Neural crest cell (in vitro differentiated cells): Measurements from ENCODE around the gene MORC2. TPM values are rescaled to one million over a fixed set of nuclear protein-coding genes. Genes with fewer than 3 reads are reported as not detected.

Experiments used
- DNase-seq: peaks from one replicate; pipeline ENCODE4 v3.0.0; 2021; ENCODE audit warnings: low read depth, mixed read lengths, low spot score
- H3K27ac Mint-ChIP-seq: one replicate; pipeline ENCODE4 v1.8.0; 2021; ENCODE audit warnings: mild to moderate bottlenecking, mixed read lengths; ENCODE audit not compliant: unreplicated experiment
- H3K27me3 Mint-ChIP-seq: 2 replicates; pipeline ENCODE4 v1.8.0; 2021; ENCODE audit warnings: low read depth, mild to moderate bottlenecking, mixed read lengths
- H3K36me3 Mint-ChIP-seq: 2 replicates; pipeline ENCODE4 v1.8.0; 2021; ENCODE audit warnings: low read depth, mild to moderate bottlenecking, mixed read lengths
- H3K4me1 Mint-ChIP-seq: 2 replicates; pipeline ENCODE4 v1.8.0; 2021; ENCODE audit warnings: mixed read lengths
- H3K4me3 Mint-ChIP-seq: one replicate; pipeline ENCODE4 v1.8.0; 2021; ENCODE audit warnings: mild to moderate bottlenecking, mixed read lengths
- H3K9me3 Mint-ChIP-seq: 2 replicates; pipeline ENCODE4 v1.8.0; 2021; ENCODE audit warnings: mixed read lengths
- CTCF ChIP-seq: fragments of 200-600 bp; sonication (generic); conservative IDR thresholded peaks from 2 replicates; pipeline ENCODE4 v1.5.0; 2021; ENCODE audit warnings: antibody characterized with exemption, mild to moderate bottlenecking
- total RNA-seq: library from RNA; stranded (reverse); gene quantifications from 2 replicates; pipeline ENCODE4 v1.2.1, GENCODE V29; 2021

The MORC2 gene
- total RNA-seq, 1 donor from 2014 or later = 38.8 TPM

GRCh38 chr22:30928401-30928800 is 40.2 kb downstream of the MORC2 start:
- Mint-ChIP-seq H3K27ac (no peak overlapping the region), H3K4me1 (no peaks in the 10 kb centered on the region), H3K36me3 (peaks cover 32% of the 10 kb centered on the region), H3K9me3 (no peaks in the 10 kb centered on the region), H3K4me3 (no peak overlapping the region), H3K27me3 (no peaks in the 10 kb centered on the region)
- TF ChIP-seq CTCF = no peak
- DNase-seq = no peak

- no peaks in the 10 kb centered on the region for H3K27me3 Mint-ChIP-seq
- no peak for TF ChIP-seq CTCF
- no peak overlapping the region for H3K4me3 Mint-ChIP-seq
- H3K27ac Mint-ChIP-seq = no peak overlapping the region
- peaks cover 32% of the 10 kb centered on the region for H3K36me3 Mint-ChIP-seq
- no peak for DNase-seq
- H3K9me3 Mint-ChIP-seq = no peaks in the 10 kb centered on the region
- no peaks in the 10 kb centered on the region for H3K4me1 Mint-ChIP-seq
These were observed 40.8 kb downstream of the MORC2 start for GRCh38 chr22:30927806-30928205.

GRCh38 chr22:30926706-30927105 is 41.9 kb downstream of the MORC2 start:
- H3K27ac Mint-ChIP-seq = no peak overlapping the region
- no peaks in the 10 kb centered on the region for H3K27me3 Mint-ChIP-seq
- no peak overlapping the region for H3K4me3 Mint-ChIP-seq
- no peak for TF ChIP-seq CTCF
- H3K36me3 Mint-ChIP-seq = peaks cover 29% of the 10 kb centered on the region
- no peak for DNase-seq
- no peaks in the 10 kb centered on the region for H3K4me1 Mint-ChIP-seq
- no peaks in the 10 kb centered on the region for H3K9me3 Mint-ChIP-seq

- Mint-ChIP-seq H3K9me3 (no peaks in the 10 kb centered on the region), H3K27ac (no peak overlapping the region), H3K36me3 (peaks cover 22% of the 10 kb centered on the region), H3K4me1 (peaks cover 5% of the 10 kb centered on the region), H3K4me3 (no peak overlapping the region), H3K27me3 (no peaks in the 10 kb centered on the region)
- no peak for TF ChIP-seq CTCF
- DNase-seq = no peak
These were observed 42.9 kb downstream of the MORC2 start for GRCh38 chr22:30925667-30926066.

- no peak for DNase-seq
- TF ChIP-seq CTCF = no peak
These were observed 45.2 kb downstream of the MORC2 start for GRCh38 chr22:30923168-30923900.

More at GRCh38 chr22:30923168-30923900, 45.2 kb downstream of the MORC2 start:
- Mint-ChIP-seq H3K4me1 (peaks cover 9% of the 10 kb centered on the region), H3K27ac (no peak overlapping the region), H3K4me3 (no peak overlapping the region), H3K9me3 (no peaks in the 10 kb centered on the region), H3K27me3 (no peaks in the 10 kb centered on the region), H3K36me3 (peaks cover 18% of the 10 kb centered on the region)
